NCI-H2227 treated with DMSO at 0.1 percent for 48 hours (cell line): ENCODE measurements around the gene SLX9.

ENCODE experiments used
- DNase-seq: peaks from one replicate; lab custom pipeline; 2025; lab: John Stamatoyannopoulos, UW

Gene SLX9

DNA sequence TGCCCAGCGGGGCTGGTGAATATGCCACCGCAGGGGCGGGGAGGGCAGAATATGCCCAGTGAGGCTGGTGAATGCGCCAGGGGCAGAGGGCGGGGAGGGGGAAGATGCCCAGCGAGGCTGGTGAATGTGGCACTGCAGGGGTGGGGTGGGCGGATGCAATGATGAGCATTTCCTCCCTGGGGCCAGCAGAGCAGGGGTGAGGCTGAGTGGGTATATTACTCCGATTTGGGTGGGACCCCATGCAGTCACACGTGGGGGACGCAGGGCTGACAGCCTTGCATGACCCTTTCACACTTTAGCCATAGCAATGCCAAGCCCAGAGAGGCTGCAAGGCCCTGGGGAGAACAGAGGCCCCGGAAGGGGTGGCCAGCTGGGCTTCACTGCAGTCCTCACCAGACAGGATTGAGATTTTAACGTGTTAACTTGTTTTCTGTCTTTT lies 9.3 kb upstream of the SLX9 start:
- no peak for DNase-seq

DNA sequence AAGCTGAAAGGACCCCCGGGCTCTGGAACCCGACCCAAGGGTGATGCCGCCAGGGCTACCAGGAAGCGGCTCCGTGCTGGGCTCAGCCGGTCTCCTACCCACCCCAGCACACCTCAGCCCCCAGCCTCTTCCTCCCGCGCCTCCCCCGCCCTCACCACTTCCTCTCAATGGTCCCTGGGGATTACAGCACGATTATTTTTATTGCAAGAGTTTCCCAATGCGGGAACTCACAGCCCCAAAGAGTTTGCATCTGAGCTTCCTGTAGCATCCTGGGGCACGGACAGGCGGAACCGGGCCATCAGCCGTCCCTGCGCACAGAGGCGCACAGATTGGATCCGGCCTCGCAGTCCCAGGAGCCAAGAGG lies 8.7 kb upstream of the SLX9 start:
- DNase-seq: no peak

DNA sequence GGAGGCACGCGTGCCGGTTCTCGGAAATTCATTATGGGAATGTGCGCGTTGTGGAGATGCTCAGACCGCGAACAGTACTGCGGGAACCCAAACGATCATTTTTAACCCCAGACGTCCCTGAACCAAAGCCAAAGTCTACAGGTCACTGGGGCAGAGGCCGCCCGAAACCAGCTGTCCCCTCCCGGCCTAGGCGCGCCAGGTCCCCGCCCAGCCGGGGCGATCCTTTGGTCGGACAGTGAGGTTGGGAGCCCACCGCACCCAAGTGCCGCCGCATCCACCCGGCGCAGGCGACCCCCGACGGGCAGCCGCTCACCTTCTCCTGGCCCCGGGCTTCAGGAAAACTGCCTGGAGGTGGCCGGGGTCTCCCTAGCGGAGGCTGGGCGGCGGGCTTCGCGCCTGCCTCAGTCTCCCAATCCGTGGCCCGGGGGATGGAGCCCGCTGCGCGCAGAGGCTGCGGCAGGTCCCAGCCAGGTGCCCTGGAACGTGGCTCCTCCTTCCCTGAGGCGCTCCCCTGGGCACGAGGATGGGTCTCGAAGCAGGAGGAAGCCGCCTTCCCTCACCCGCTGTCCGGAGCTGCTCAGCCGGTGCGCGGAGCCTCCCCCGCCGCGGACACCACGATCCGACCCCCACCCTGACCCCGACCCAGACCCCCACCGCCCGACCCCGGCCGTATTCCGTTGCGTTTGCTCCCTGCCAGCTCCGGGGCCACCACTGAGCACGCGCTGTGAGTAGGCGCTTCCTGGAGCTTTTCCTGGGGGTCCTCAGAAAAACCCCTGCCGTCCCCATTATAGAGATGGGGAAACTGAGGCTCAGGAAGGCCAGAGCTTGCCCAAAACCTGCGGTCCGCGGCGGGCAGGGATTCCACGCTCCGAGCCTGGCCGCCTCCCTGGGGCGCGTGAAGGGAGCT lies 8.1 kb upstream of the SLX9 start:
- DNase-seq: no peak

DNA sequence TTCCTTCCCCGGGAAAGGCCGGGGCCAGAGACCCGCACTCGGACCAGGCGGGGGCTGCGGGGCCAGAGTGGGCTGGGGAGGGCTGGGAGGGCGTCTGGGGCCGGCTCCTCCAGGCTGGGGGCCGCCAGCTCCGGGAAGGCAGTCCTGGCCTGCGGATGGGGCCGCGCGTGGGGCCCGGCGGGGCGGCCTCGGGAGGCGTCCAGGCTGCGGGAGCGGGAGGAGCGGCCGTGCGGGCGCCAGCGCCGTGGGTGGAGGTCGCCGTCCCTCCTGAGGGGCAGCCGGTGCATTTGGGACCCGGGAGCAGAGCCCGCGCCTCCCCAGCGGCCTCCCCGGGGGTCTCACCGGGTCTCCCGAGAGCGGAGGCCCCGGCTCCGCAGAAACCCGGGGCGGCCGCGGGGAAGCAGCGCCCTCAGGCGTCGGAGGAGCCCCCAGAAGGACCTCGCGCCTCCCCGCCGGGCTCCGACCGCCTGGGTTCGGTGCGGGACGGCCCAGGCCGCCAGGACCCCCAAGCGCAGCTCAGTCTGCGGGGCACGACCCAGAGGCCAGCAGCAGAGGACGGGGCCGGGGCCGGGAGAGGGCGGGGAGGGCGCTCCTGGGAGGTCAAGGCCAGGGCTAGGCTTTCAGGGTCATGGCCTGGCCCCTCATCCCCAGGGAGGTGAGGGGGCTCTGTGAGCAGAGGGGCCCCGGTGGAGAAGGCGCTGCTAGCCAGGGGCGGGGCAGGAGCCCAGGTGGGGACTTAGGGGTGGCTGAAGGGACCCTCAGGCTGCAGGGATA lies 7.2 kb upstream of the SLX9 start:
- no peak for DNase-seq

DNA sequence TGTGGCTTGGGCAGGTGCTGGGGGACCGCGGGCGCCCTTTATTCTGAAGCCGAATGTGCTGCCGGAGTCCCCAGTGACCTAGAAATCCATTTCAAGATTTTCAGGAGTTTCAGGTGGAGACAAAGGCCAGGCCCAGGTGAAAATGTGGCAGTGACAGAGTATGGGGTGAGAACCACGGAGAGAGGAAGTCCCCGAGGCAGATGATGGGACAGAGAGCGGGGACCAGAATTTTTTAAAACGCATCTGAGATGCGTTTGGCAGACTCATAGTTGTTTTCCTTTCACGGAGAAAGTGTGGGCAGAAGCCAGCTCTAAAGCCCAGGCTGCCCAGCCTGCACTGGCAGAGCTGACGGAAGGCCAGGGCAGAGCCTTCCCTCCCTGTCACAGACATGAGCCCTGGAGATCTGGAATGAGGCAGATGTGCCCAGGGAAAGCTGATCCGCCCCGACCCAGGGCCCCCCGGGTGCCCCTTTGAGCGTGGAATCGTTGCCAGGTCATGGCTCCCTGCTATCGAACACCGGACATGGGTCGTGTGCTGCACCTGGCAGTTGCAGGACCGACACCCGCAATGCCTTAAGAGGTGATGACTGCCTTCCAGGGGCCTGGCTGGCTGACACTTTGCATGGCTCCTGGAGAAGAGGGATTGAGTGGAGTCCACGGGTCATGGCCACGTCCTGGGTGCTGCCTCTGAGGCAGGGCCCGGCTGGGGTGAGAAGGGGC lies 6.5 kb upstream of the SLX9 start:
- DNase-seq: no peak

DNA sequence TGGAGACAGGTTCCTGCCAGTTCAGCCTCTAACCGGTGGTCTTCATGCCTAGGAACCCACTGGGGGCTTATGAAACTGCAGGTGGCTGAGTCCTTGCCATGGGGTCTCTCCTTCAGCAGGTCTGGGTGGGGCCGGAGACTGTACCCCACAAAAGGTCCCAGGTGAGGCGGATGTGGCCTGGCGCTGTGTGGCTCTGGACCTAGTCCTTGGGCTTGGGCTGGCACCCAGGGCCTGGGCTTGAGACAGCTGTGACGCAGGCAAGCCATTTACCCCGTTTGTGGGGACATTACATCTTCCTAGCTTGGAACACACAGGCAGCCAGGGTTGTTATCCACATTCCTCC lies 5.9 kb upstream of the SLX9 start:
- DNase-seq: no peak

DNA sequence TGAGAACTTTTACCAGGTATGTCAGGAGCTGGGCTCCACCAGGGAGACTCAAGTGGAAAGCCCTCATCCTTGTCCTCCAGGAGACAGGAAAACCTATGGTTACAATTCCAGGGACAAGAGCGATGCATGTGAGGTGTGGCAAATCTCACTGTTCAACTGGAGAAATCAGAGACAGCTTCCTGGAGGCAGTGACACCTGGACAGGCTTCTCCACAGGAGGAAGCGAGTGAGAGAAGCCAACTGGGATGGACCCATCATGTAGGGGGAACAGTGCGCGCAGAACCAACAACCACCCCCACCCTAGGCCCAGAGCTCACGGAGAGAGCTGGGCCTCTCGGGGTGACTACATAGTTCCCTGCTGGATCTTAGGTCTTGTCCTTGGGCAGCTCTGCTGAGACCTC lies 5.6 kb upstream of the SLX9 start:
- no peak for DNase-seq

DNA sequence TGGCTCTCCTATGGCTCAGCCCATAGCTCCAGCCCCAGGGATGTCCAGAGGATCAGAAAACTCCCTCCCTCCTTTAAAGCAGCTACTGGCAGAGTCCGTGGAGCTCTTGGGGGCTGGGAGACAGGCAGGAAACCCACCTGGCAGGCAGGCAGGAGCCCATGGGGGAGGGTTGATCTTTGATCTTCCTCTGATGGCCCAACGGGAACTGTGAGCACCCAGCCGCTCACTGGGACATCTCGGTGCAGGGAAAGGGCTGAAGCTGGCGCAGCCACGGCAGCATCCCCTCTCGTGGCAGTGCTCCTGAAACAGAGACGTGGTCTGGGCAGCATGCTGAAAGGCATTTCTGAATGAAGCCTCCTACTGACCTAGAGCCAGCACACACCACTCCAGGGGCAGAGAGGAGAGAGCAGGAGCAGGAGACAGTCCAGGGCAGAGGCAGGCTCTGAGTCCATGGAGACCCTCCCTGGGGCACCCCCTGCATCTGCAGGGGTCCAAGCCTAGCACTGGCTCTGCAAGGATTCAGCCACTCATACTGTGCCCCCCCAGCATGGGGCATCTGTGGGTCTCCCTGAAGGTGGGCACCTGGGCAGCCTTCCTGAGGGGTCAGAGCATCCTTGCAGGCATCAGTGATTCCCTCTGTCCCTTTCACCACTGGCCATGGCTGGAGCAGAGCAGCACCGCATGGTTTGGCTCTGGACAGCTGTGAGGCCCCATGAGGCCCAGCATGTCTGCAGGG lies 4.9 kb upstream of the SLX9 start:
- DNase-seq: no peak

DNA sequence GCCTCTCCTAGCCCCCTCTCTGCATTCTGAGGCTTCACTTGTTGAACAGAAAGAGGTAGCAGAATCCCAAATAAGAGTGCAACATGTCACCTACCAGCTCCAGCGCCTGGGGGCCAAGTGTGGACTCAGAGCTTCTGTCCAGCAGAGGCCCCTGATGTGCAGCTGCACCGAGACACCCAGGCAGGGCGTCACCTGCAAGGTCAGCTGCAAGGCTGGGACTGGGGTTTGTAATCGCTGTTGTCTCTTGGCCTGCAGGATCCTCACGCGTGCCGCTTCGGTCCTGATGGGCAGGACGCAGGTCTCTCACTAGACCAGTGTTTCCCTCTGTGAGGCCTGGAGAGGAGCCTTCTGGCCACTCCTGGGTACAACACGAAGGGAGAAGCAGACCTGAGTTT lies 4.3 kb upstream of the SLX9 start:
- no peak for DNase-seq

DNA sequence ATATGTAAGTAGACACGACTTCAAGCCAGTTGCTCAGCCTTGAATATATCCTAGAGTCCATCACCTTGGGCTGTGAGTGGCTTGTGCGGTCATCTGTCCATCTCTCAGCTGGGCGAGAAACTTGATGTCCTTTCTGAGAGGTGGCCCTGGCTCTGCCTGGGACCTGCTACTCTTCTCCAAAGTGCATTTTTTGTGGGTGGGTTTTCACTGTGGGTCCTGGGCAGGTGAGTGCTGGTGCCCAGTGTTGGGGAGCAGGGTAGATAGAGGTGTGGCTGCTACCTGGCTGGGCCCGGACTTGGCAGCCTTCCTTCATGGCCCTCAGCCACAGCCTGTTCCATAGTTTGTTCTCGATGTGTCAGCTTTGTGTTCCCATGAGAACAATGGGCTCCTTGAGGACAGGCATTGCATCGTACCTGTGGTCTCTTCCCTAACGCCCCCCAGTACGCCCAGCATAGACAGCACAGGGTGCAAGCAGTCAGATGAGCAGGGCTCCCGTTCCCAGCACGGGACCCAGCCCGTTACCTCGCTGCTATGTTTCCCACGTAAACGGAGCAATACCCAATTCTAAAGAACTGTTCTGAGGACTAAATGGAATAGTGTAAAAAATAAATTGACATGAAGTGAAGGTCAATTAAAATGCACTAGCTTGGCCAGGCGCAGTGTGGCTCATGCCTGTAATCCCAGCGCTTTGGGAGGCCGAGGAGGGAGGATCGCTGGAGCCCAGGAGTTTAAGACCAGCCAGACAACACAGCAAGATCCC lies 877 bp upstream of the SLX9 start:
- no peak for DNase-seq

DNA sequence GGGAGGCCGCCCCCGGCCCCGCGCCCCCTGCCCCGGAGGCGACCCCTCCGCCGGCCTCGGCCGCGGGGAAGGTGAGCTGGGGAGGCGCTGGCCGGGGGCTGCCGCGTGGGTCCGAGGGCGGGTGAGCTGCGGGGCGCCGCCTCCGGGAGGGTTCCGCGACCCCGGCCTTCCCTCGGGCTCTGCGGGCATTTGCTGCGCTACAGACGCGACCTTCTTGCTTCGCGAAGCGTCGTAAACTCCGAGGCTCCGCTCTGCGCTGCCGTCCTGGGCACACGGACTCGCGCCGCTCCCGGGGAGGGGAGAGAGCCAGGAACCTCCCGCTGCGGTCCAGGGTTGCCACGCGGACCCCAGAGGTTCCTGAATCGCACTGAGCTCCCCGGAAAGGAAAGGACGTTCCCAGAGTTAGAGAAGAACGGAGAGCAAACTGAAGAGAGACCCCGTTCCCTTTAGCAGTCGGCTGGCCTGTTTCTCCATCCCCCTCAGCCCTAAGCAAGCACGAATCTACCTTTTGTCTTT lies 345 bp downstream of the SLX9 start:
- no peak for DNase-seq

DNA sequence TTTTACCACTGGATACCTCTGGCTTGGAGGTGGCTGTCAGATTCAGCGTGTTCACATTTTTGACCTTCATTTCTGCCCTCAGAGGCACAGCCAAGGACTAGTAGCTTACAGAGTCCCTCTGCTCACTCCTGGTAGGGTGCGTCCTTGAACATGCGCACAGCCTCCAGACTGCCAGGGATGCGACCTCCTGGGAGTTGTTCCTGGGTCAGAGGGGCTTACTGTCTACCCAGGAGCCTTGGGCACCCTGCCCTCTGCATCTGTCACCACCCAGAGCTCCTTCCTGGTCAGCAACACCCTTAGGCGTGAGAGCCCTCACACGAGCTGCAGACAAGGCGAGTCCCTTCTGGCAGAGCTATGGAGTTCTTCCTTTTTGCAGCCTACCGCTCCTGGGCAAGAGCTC lies 1.7 kb downstream of the SLX9 start:
- DNase-seq: no peak

DNA sequence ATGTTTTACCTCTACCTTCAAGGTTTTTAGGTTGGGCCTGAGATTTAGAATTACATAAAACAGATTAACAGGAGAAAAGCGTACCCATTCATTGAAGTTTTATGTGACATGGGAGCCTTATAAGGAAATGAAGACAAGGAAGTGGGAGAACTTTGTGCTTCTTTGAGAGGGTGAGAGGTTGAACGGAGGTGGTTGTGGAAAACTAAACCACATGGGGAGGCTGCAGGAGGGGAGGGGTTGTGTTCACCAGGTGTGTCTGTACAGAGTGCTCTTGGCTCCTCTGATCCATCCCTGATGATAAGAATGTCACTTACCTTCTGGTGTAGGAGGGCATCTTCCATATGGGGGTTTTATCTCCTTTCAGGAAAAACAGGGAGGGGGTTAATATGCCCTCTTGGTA lies 2.7 kb downstream of the SLX9 start:
- DNase-seq: no peak

DNA sequence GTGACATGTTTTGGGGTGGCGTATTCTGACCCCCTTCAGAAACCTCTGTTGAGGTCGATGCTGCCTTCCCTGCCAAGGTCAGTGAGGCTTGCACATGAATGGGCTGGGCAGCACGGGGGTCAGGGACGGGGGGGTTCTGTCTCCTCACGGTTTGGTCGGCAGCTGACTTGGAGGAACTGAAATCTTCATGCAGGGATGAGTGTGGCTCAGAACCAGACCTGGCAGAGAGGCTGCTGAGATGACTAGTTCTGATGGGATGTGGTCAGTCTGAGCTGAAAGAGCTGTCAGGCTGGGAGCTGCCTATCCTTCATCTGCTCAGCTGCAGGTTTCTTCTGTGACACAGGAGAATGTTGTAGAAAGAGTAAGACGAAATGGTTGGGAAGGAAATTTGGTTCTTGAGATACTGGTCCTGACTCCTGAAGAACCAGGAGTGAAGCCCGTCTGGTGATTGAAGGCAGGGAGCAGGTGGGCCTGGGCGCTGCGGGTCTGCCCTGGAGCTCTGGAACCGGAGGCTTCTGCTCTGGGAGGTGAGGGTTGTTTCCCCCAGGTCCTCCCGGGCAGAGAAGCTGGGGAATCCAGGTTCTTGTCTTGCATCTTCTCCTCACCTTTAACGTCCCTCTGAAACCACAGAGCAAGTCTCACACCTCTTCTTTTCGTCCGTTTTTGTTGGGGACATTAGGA lies 3.3 kb downstream of the SLX9 start:
- DNase-seq: no peak

DNA sequence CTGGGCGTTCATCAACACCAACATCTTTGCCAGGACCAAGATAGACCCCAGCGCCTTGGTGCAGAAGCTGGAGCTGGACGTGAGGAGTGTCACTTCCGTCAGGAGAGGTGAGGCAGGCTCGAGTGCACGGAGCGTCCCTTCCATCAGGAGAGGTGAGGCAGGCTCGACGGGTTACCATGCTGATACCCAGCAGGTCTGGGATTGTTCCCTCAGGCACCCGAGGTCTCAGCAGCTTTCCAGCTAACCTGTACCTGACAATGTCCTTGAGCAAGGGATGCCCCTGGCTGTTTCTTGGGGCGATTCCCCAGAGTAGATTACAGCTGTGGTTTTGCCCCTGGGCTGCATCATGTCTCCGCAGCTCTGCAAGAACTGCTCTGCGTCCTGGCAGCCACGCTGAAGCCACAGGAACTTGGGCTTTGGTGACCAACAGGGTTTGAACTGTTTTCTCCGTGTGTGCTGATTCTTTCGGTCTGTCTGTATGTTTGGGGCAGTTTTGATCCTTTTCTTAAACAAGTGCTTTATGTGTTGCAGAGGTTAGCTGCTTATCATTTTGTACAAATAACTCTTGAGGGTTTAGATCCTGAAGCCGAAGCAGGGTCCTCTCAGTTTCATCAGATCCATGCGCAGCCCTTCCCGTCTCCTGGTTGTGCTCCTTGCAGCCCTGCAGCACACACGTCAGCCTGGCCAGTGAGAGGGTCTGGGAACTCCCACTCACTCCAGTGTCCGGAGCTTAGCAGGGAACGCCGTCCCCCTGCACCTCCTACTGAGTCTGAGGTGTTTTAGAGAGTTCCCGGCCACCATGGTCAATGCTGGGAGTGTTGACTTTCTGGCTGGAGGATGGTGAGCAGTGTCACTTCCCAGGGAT lies 4.1 kb downstream of the SLX9 start:
- DNase-seq: no peak

DNA sequence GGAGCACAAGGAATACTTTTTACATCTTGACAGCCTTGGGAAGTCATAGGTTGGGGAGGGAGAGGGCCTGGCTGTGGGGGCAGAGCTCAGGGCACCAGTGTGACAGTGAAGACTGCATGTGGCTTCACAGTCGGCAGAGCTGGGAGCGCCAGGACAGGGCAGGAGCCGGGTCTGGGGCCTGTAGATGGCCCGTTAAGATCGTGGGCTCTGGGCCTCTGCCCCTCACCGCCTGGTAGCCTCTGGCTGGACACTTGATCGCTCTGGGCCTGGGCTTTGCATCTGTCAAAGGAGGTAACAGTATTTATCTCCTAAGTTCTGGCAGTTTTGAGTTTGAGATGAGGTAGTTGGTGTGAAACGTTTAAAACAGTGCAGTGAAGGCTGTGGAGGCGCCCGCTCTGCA lies 4.8 kb downstream of the SLX9 start:
- DNase-seq: no peak

DNA sequence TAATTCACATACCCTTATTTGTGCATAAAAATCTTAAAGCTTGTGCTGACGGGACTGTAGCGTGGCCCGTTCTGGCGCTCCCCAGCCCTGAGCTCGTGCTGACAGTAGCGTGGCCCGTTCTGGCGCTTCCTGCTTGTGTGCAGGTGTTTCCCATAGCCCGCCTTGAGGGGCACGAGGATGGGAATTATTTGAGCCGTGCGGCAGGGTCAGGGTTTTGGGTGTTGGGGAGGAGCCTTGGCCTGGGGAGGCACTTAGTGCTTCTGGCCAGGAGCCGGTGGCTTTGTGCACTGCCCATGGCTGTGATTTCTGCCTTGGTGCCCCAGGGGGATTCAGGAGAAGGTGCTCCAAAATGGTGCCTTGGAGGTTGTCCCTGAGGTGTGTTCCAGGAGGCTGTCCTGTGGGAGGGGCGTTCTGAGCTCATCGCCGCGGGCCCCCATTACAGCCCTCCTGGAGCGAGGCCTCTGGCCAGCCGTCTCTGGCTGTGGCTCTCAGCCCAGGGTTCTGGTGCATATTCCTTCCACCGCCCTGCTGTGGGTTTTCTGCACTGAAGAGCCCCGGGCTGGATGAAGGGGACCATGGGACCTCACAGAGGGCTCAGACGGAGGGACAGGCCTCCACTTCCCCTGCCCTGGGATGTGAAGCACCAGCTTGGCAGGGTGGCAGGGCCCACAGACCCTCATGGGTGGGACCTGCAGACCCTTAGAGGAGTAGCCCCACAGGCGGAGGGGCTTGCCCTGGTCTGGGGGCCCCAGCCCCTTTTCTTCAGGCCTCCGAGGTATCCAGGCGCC lies 6.6 kb downstream of the SLX9 start:
- no peak for DNase-seq

DNA sequence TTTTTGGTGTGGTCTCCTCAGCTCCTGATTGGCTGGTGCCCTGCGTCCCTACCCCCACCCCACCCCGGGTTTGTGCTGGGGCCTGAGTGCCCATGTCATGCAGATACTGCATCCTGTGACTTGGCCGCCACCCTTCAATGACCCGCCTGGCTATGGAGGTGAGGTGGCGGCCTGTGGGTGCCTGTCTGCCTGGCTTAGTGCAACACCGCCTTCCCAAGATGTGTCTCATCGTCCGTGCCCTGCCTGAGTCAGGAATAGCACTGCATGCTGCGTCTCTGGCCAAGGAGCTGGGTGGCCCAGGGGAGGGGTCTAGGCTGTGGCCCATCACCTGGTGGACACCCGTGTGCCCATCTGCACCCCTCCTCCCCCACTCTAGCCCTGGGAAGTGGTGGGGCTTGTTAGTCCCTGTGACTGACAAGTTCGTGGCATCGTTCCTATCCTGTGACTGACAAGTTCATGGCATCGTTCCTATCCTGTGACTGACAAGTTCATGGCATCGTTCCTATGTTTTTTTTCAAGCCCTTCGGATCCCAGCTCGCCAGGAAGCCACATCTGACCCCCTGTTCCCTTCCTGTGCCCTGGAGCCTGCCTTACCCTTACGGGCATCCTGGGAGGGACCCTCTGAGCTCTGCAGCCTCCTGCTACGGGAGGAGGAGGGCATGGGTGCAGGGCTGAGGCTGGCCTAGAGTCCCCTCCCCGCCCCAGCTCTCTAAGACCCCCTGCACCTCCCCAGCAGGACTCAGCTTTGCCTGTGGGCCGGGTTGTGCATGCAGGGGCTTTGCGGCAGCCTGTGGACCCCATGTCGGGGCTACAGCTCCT lies 7.5 kb downstream of the SLX9 start:
- no peak for DNase-seq
